Endothelial cell of umbilical vein (primary cell): ENCODE data around the gene MECR. TPM values are rescaled to one million over a fixed set of nuclear protein-coding genes. Genes with fewer than 3 reads are reported as not detected.

Source experiments
- BruUV-seq: library from RNA; stranded (reverse); fragments of 400-500 nt; replicated peaks from 2 replicates; lab custom pipeline; 2021; lab: Mats Ljungman, UMichigan
- CTCF ChIA-PET: fragments of 300-600, 350-600 bp; sonication (Branson Sonifier 250); formaldehyde crosslinking; loops from one replicate; lab custom pipeline; 2021; ENCODE audit warnings: antibody characterized with exemption, inconsistent platforms; lab: Charles Lee
- POLR2A ChIA-PET: fragments of 300-600, 350-600 bp; sonication (Branson Sonifier 250); formaldehyde crosslinking; loops from one replicate; lab custom pipeline; 2021; ENCODE audit warnings: antibody characterized with exemption, inconsistent platforms; lab: Charles Lee
- DNase-seq: peaks from one replicate; pipeline ENCODE4 v3.0.0-alpha.2; 2011; ENCODE audit warnings: low read depth, low spot score
- FAIRE-seq: peaks from 2 replicates; lab custom pipeline; 2011; peaks lifted over from hg19 to GRCh38; lab: Jason Lieb, UNC
- H2AFZ ChIP-seq: 2 replicates; pipeline ENCODE4 v1.6.0; 2012; ENCODE audit warnings: low read depth, low read length, control low read depth, inconsistent platforms
- H3K27ac ChIP-seq: 2 replicates; pipeline ENCODE4 v1.5.1; 2011; ENCODE audit warnings: low read depth, mild to moderate bottlenecking, control low read depth, low read length, moderate library complexity; ENCODE audit not compliant: insufficient read depth
- H3K27me3 ChIP-seq, 2 experiments: 2 replicates each; pipeline versions ENCODE4 v1.6.0 to v1.6.1; 2011; ENCODE audit warnings: low read length in 2 of 2, mixed read lengths in 1 of 2; ENCODE audit not compliant: control insufficient read depth in 2 of 2, insufficient read depth in 2 of 2
- H3K36me3 ChIP-seq, 2 experiments: 2 replicates in 1 of 2; 3 replicates in 1 of 2; pipeline ENCODE4 v1.5.1; 2011; ENCODE audit warnings: low read length in 2 of 2, mild to moderate bottlenecking in 1 of 2, moderate library complexity in 1 of 2; ENCODE audit not compliant: control insufficient read depth in 2 of 2, insufficient read depth in 2 of 2; ENCODE audit errors: extremely low read depth in 1 of 2
- H3K4me1 ChIP-seq: 3 replicates; pipeline ENCODE4 v1.5.1; 2011; ENCODE audit warnings: mild to moderate bottlenecking, low read length; ENCODE audit not compliant: control insufficient read depth, insufficient read depth; ENCODE audit errors: extremely low read depth
- H3K4me2 ChIP-seq: 2 replicates; pipeline ENCODE4 v1.6.1; 2011; ENCODE audit warnings: low read length, control low read depth, mixed read lengths; ENCODE audit not compliant: insufficient read depth
- H3K4me3 ChIP-seq, 3 experiments: fragments of 200-600 bp in 1 of 3; sonication (generic), shearing (Covaris generic) in 1 of 3; replicated peaks in 1 of 3; 2 replicates each; pipeline ENCODE4 v1.5.1; 2011 to 2016; ENCODE audit warnings: control low read depth in 3 of 3, low read length in 3 of 3, mild to moderate bottlenecking in 2 of 3, inconsistent platforms in 1 of 3, low read depth in 1 of 3, moderate library complexity in 1 of 3; ENCODE audit not compliant: insufficient read depth in 1 of 3
- H3K79me2 ChIP-seq: 2 replicates; pipeline ENCODE4 v1.6.0; 2012; ENCODE audit warnings: low read length, inconsistent platforms; ENCODE audit not compliant: control insufficient read depth, insufficient read depth
- H3K9ac ChIP-seq: replicated peaks from 2 replicates; pipeline ENCODE3; 2011; ENCODE audit warnings: low read length, control low read depth; ENCODE audit not compliant: insufficient read depth; ENCODE audit errors: extremely low read depth
- H3K9me1 ChIP-seq: replicated peaks from 3 replicates; pipeline ENCODE4 v1.6.0; 2011; ENCODE audit warnings: mild to moderate bottlenecking, low read length; ENCODE audit not compliant: control insufficient read depth, insufficient read depth; ENCODE audit errors: extremely low read depth
- H3K9me3 ChIP-seq: replicated peaks from 2 replicates; pipeline ENCODE4 v1.5.1; 2012; ENCODE audit warnings: low read length, inconsistent platforms; ENCODE audit not compliant: control insufficient read depth, insufficient read depth
- H4K20me1 ChIP-seq: replicated peaks from 2 replicates; pipeline ENCODE3; 2011; ENCODE audit warnings: mild to moderate bottlenecking, low read length; ENCODE audit not compliant: control insufficient read depth, insufficient read depth; ENCODE audit errors: extremely low read depth
- CTCF ChIP-seq, 2 donors: IDR thresholded peaks; 1 replicate in 1 of 2; 2 replicates in 1 of 2; pipeline ENCODE4 v1.5.1; 2011; ENCODE audit warnings: low read length in 2 of 2, mild to moderate bottlenecking in 2 of 2, moderate library complexity in 2 of 2, control low read depth in 1 of 2, inconsistent platforms in 1 of 2, low read depth in 1 of 2; ENCODE audit not compliant: insufficient read depth in 1 of 2; ENCODE audit errors: extremely low read depth in 1 of 2
- EZH2 ChIP-seq: IDR thresholded peaks from 2 replicates; pipeline ENCODE4 v1.6.1; 2012; ENCODE audit warnings: borderline replicate concordance, low read depth, mild to moderate bottlenecking, moderate library complexity, low read length, inconsistent platforms; ENCODE audit not compliant: severe bottlenecking
- FOS ChIP-seq: IDR thresholded peaks from 2 replicates; pipeline ENCODE4 v1.6.1; 2011; ENCODE audit warnings: mild to moderate bottlenecking, low read length, moderate library complexity, borderline replicate concordance; ENCODE audit not compliant: insufficient read depth
- MAX ChIP-seq: IDR thresholded peaks from 2 replicates; pipeline ENCODE4 v1.6.1; 2011; ENCODE audit not compliant: insufficient read depth, insufficient read length
- MYC ChIP-seq: IDR thresholded peaks from one replicate; pipeline ENCODE4 v1.6.1; 2011; ENCODE audit warnings: mild to moderate bottlenecking, low read depth, low read length
- POLR2A ChIP-seq: IDR thresholded peaks from 2 replicates; pipeline ENCODE4 v1.6.1; 2012; ENCODE audit warnings: low read depth, mild to moderate bottlenecking, control low read depth, low read length
- POLR2AphosphoS5 ChIP-seq: IDR thresholded peaks from 2 replicates; pipeline ENCODE4 v1.6.1; 2012; ENCODE audit warnings: low read depth, mild to moderate bottlenecking, control low read depth, low read length, moderate library complexity; ENCODE audit not compliant: insufficient read depth
- dilution Hi-C: fragments of 300-500 bp; cut with MboI; formaldehyde crosslinking; loops from one replicate; pipeline ENCODE4 v1.15.0; 2019; ENCODE audit warnings: low sequenced_read_pairs; ENCODE audit not compliant: extremely low pct_ligation_motif_present
- intact Hi-C: fragments of 100-400 bp; cut with micrococcal nuclease; formaldehyde crosslinking; loops from one replicate; pipeline ENCODE4 v1.10.0; 2022
- polyA plus RNA-seq, 4 experiments: library from polyadenylated mRNA; depleted of rRNA in 3 of 4; stranded (reverse) in 3 of 4; unstranded in 1 of 4; fragments of >200 nt; gene quantifications; 2 replicates each; pipeline versions ENCODE4 v1.2.1 to v1.2.3, GENCODE V29; 2011 to 2012; ENCODE audit warnings: missing spikeins in 1 of 4
- total RNA-seq: library from RNA; stranded (reverse); gene quantifications from 2 replicates; pipeline ENCODE4 v1.2.3, GENCODE V29; 2021

Gene MECR
- total and polyA plus RNA-seq, 2 donors (not counting 3 experiments of a cell fraction or from before 2014, with no cell fraction given), result 24.6 to 30.1 TPM

- H3K36me3 ChIP-seq, result peaks cover 17 to 18% of the 10 kb centered on the region in 2 experiments
- CTCF ChIA-PET, result interaction anchor here (1.6 kb wide), 1 partner anchor 8 kb away, joined by 3 read pairs; no protein-coding TSS in a partner anchor
Measured at GRCh38 chr1:29162025-29162424, 68.7 kb downstream of the MECR start.

More at GRCh38 chr1:29162025-29162424, 68.7 kb downstream of the MECR start:
- Histone ChIP-seq H3K4me3 (no peak overlapping the region), H3K4me1 (no peaks in the 10 kb centered on the region), H3K4me2 (no peak overlapping the region), H3K9me1 (no peaks in the 10 kb centered on the region), H3K27ac (no peak overlapping the region), H3K9me3 (no peaks in the 10 kb centered on the region), H4K20me1 (peaks cover 8% of the 10 kb centered on the region), H2AFZ (no peak overlapping the region), H3K9ac (no peak overlapping the region), H3K79me2 (peaks cover 73% of the 10 kb centered on the region), H3K27me3 (no peaks in the 10 kb centered on the region)
- intact Hi-C loops, result no loop called here
- DNase-seq (no peak), FAIRE-seq (peak; percentile 63)
- POLR2A ChIA-PET, result no interaction called here
- BruUV-seq, result no TSS peak
- dilution Hi-C loops, result no loop called here
- TF ChIP-seq POLR2A (no peak), MAX (no peak), EZH2 (no peak), CTCF (IDR thresholded peaks at IDR 0.05; ENCODE audit: extremely low read depth in 1 of 2, insufficient read depth in 1 of 2, low read depth in 1 of 2, low read length in 2 of 2) (no peak), POLR2AphosphoS5 (no peak), FOS (no peak), MYC (no peak)
